Daoy (cell line): ENCODE data around the gene CCDC178. TPM values are rescaled to one million over a fixed set of nuclear protein-coding genes. Genes with fewer than 3 reads are reported as not detected.
A peak's percentile ranks its signal among the peaks of the same experiment; 100 is the strongest.
"Not testable (repeated sequence)": the region's sequence is repeated elsewhere in the genome, so short reads cannot be mapped to it uniquely, and the experiment has no call there.

Experiments used
- DNase-seq: peaks from one replicate; pipeline ENCODE4 v3.0.0-alpha.2; 2015; ENCODE audit warnings: low read depth
- total RNA-seq: library from RNA; depleted of rRNA; stranded (reverse); fragments of >200 nt; shearing (Covaris generic); gene quantifications from 2 replicates; pipeline ENCODE4 v1.2.3, GENCODE V29; 2014

CCDC178 gene
- total RNA-seq, 1 experiment from 2014 or later = not detected

- no peak for DNase-seq
Measured at GRCh38 chr18:32983721-32984120, 456.8 kb downstream of the CCDC178 start.

- DNase-seq = peak; percentile 7
Measured at GRCh38 chr18:32980896-32981295, 459.6 kb downstream of the CCDC178 start.

GRCh38 chr18:32975501-32975900, 465.0 kb downstream of the CCDC178 start:
- no peak for DNase-seq

GRCh38 chr18:32975163-32975436, 465.4 kb downstream of the CCDC178 start:
- DNase-seq = no peak

- no peak for DNase-seq
Measured at GRCh38 chr18:32974421-32975162, 465.9 kb downstream of the CCDC178 start.

GRCh38 chr18:32968248-32968647, 472.3 kb downstream of the CCDC178 start:
- no peak for DNase-seq

- DNase-seq = no peak
Measured at GRCh38 chr18:32966141-32966540, 474.4 kb downstream of the CCDC178 start.

- no peak for DNase-seq
Measured at GRCh38 chr18:32961538-32961937, 479.0 kb downstream of the CCDC178 start.

- no peak for DNase-seq
Measured at GRCh38 chr18:32958746-32959145, 481.8 kb downstream of the CCDC178 start.

- DNase-seq = peak; percentile 34
Measured at GRCh38 chr18:32956591-32957315, 483.8 kb downstream of the CCDC178 start.

GRCh38 chr18:32952318-32952717, 488.2 kb downstream of the CCDC178 start:
- not testable (repeated sequence) for DNase-seq

GRCh38 chr18:32937597-32937996, 502.9 kb downstream of the CCDC178 start:
- DNase-seq = no peak

- no peak for DNase-seq
Measured at GRCh38 chr18:32937066-32937465, 503.5 kb downstream of the CCDC178 start.

- DNase-seq = no peak
Measured at GRCh38 chr18:32934201-32934600, 506.3 kb downstream of the CCDC178 start.

GRCh38 chr18:32930695-32931301, 509.7 kb downstream of the CCDC178 start:
- peak; percentile 20 for DNase-seq

- no peak for DNase-seq
Measured at GRCh38 chr18:32929213-32929612, 511.3 kb downstream of the CCDC178 start.

- DNase-seq = peak; percentile 33
Measured at GRCh38 chr18:32922951-32923430, 517.5 kb downstream of the CCDC178 start.

- peak; percentile 85 for DNase-seq
Measured at GRCh38 chr18:32920796-32921787, 519.4 kb downstream of the CCDC178 start.

GRCh38 chr18:32919799-32920198, 520.7 kb downstream of the CCDC178 start:
- peak; percentile 56 for DNase-seq

- no peak for DNase-seq
Measured at GRCh38 chr18:32918692-32919250, 521.8 kb downstream of the CCDC178 start.

GRCh38 chr18:32915516-32915915, 525.0 kb downstream of the CCDC178 start:
- DNase-seq = no peak
